ENCODE measurements around the gene OTUD4. TPM values are rescaled to one million over a fixed set of nuclear protein-coding genes. Genes with fewer than 3 reads are reported as not detected.
"Not testable (repeated sequence)": the region's sequence is repeated elsewhere in the genome, so short reads cannot be mapped to it uniquely, and the experiment has no call there.

Gene OTUD4
- total RNA-seq, 1 donor from 2014 or later: 22.7 TPM

DNA sequence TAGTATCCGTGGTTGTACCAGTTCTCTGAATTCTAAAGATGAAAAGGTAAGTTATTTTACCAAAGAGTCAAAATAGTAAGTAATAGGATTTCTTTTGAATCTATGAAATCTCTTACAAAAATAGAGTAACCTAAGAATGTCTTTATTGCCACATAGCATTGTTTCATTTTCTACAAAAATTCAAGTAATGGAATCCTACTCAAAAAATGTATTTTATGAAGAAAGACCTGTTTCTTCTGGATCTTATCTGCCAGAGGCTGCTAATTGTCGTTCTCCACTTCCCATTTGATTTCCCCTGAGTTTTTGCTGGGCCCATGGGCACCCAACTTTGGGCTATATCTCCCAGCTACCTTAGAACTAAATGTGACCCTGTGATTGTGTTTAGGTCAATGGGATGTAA is 3.2 kb upstream of the OTUD4 start:
- no peak for DNase-seq
- TF ChIP-seq, protein P1, sequence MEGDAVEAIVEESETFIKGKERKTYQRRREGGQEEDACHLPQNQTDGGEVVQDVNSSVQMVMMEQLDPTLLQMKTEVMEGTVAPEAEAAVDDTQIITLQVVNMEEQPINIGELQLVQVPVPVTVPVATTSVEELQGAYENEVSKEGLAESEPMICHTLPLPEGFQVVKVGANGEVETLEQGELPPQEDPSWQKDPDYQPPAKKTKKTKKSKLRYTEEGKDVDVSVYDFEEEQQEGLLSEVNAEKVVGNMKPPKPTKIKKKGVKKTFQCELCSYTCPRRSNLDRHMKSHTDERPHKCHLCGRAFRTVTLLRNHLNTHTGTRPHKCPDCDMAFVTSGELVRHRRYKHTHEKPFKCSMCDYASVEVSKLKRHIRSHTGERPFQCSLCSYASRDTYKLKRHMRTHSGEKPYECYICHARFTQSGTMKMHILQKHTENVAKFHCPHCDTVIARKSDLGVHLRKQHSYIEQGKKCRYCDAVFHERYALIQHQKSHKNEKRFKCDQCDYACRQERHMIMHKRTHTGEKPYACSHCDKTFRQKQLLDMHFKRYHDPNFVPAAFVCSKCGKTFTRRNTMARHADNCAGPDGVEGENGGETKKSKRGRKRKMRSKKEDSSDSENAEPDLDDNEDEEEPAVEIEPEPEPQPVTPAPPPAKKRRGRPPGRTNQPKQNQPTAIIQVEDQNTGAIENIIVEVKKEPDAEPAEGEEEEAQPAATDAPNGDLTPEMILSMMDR (IDR thresholded peaks at IDR 0.05; ENCODE audit: partially characterized antibody, unreplicated experiment): no peak
- Mint-ChIP-seq H3K27me3 (ENCODE audit: unreplicated experiment) (peaks cover 2% of the 10 kb centered on the region), H3K36me3 (ENCODE audit: unreplicated experiment) (peaks cover 4% of the 10 kb centered on the region), H3K4me1 (ENCODE audit: low read depth, unreplicated experiment) (no peaks in the 10 kb centered on the region), H3K9me3 (ENCODE audit: unreplicated experiment) (peaks cover 5% of the 10 kb centered on the region), H3K4me3 (ENCODE audit: unreplicated experiment) (no peak overlapping the region), H3K27ac (ENCODE audit: unreplicated experiment) (no peak overlapping the region)

DNA sequence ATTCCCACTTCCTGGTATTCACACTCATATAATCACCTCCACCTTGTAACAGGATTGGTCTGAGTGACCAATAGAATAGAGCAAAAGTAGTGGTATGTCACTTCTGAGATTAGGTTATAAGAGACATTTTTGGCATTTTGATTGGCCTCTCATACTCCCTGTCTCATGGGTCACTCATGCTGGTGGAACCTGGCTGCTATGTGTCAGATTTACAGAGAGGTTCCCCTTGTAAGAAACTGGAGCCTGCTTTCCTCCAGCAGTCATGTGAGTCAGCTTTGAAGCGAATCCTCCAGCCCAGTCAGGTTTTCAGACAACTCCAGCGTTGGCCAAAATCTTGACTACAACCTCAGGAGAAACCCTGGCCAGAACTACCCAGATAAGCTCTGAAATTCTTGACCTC is 2.6 kb upstream of the OTUD4 start:
- H3K27me3 Mint-ChIP-seq (ENCODE audit: unreplicated experiment): peaks cover 2% of the 10 kb centered on the region
- TF ChIP-seq, protein P1 (IDR thresholded peaks at IDR 0.05; ENCODE audit: partially characterized antibody, unreplicated experiment): no peak
- no peak for DNase-seq
- H3K9me3 Mint-ChIP-seq (ENCODE audit: unreplicated experiment): peaks cover 5% of the 10 kb centered on the region
- H3K36me3 Mint-ChIP-seq (ENCODE audit: unreplicated experiment): peaks cover 4% of the 10 kb centered on the region
- H3K4me3 Mint-ChIP-seq (ENCODE audit: unreplicated experiment): no peak overlapping the region
- peaks cover 4% of the 10 kb centered on the region for H3K4me1 Mint-ChIP-seq (ENCODE audit: low read depth, unreplicated experiment)
- H3K27ac Mint-ChIP-seq (ENCODE audit: unreplicated experiment): no peak overlapping the region

DNA sequence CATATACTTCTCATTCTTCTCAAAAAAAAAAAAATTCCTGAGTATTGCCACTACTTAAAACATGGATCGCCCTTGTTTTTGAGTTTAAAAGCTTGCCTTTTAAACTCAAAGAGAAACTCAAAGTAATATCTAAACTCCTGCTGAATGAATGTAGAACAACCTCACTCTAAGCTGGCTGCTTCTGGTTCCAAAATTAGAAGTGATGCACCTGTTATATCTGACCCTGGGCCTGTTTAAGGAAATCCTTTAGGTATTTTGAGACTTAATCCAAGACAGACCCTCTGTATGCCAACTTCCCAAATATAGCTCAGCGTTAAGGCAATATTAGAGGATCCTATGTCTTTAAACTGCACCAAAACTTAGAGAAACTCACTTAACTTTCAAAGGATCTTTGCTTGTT is 1.8 kb upstream of the OTUD4 start:
- peaks cover 7% of the 10 kb centered on the region for H3K4me1 Mint-ChIP-seq (ENCODE audit: low read depth, unreplicated experiment)
- no peak overlapping the region for H3K27ac Mint-ChIP-seq (ENCODE audit: unreplicated experiment)
- DNase-seq: no peak

DNA sequence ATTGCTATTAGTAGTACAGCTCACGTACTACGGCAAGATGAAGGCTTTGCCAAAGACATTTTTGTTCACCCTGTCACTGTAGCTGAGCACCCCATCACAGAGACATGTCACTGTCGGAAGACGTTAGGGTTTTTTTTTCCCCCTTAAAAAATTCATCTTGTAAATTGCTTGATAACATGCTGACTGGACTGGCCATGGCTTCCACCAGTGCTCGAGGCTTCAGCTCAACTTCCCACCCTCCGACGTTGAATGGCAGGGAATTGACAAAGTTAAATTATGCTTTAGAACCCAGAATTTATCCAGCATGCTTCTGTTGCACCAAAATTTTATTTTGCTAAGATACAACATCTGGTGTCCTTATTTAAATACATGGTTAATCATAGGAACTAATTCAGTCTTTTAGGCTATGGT is 707 bp upstream of the OTUD4 start:
- H3K36me3 Mint-ChIP-seq (ENCODE audit: unreplicated experiment): peaks cover 4% of the 10 kb centered on the region
- peaks cover 7% of the 10 kb centered on the region for H3K4me1 Mint-ChIP-seq (ENCODE audit: low read depth, unreplicated experiment)
- H3K4me3 Mint-ChIP-seq (ENCODE audit: unreplicated experiment): peak overlapping the region; percentile 96
- H3K27me3 Mint-ChIP-seq (ENCODE audit: unreplicated experiment): peaks cover 2% of the 10 kb centered on the region
- peaks cover 5% of the 10 kb centered on the region for H3K9me3 Mint-ChIP-seq (ENCODE audit: unreplicated experiment)
- peak overlapping the region; percentile 90 for H3K27ac Mint-ChIP-seq (ENCODE audit: unreplicated experiment)
- TF ChIP-seq, protein P1 (IDR thresholded peaks at IDR 0.05; ENCODE audit: partially characterized antibody, unreplicated experiment): no peak
- no peak for DNase-seq

More for the DNA sequence above, 1.8 kb upstream of the OTUD4 start:
- TF ChIP-seq, protein P1 (IDR thresholded peaks at IDR 0.05; ENCODE audit: partially characterized antibody, unreplicated experiment): no peak
- peaks cover 5% of the 10 kb centered on the region for H3K9me3 Mint-ChIP-seq (ENCODE audit: unreplicated experiment)
- peaks cover 2% of the 10 kb centered on the region for H3K27me3 Mint-ChIP-seq (ENCODE audit: unreplicated experiment)
- H3K4me3 Mint-ChIP-seq (ENCODE audit: unreplicated experiment): peak overlapping the region; percentile 25
- peaks cover 4% of the 10 kb centered on the region for H3K36me3 Mint-ChIP-seq (ENCODE audit: unreplicated experiment)

DNA sequence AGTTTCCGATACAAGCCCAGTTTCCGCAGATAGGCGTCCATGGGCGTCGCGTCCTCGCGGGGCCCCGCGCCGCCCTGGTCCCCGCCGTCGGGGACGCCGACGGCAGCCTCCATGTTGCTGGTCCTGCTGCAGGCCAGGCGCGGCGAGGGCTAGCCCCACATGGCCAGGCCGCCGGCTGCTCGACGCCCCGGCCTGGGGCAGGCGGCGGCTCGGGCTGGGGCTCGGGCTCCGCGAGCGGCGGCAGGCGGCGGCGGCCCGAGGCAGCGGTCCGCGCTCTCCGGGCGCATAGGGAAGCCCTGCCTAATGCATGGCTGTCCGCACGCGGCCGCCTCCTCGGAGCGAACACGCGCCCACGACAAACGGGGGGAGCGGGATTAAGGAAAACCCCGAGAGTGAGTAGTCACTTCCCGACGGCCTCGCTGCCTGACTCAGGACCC is 510 bp downstream of the OTUD4 start:
- not testable (repeated sequence) for H3K36me3 Mint-ChIP-seq (ENCODE audit: unreplicated experiment); H3K4me1 Mint-ChIP-seq (ENCODE audit: low read depth, unreplicated experiment); H3K9me3 Mint-ChIP-seq (ENCODE audit: unreplicated experiment); H3K27me3 Mint-ChIP-seq (ENCODE audit: unreplicated experiment); H3K27ac Mint-ChIP-seq (ENCODE audit: unreplicated experiment)
- peak; percentile 54 for DNase-seq
- peak overlapping the region; percentile 82 for H3K4me3 Mint-ChIP-seq (ENCODE audit: unreplicated experiment)
